CD14-positive monocyte (primary cell): ENCODE results near the gene LRP8. TPM values are rescaled to one million over a fixed set of nuclear protein-coding genes. Genes with fewer than 3 reads are reported as not detected.
A peak's percentile ranks its signal among the peaks of the same experiment; 100 is the strongest.

ENCODE experiments used
- DNase-seq, 3 donors: peaks; one replicate each; pipeline ENCODE4 v3.0.0-alpha.2; 2011 to 2022
- H2AFZ ChIP-seq: 2 replicates; pipeline ENCODE4 v1.6.0; 2012; ENCODE audit warnings: mild to moderate bottlenecking, low read depth, low read length, inconsistent platforms; ENCODE audit not compliant: insufficient read depth, poor library complexity, severe bottlenecking
- H3K27ac ChIP-seq, 2 donors: 1 replicate in 1 of 2; 2 replicates in 1 of 2; pipeline ENCODE4 v1.5.1; 2012 to 2013; ENCODE audit warnings: low read length in 2 of 2, control low read depth in 1 of 2, inconsistent platforms in 1 of 2, low read depth in 1 of 2, mild to moderate bottlenecking in 1 of 2
- H3K27me3 ChIP-seq, 2 donors: one replicate each; pipeline versions ENCODE4 v1.6.0 to v1.6.1; 2011 to 2013; ENCODE audit warnings: low read length in 2 of 2; ENCODE audit not compliant: control insufficient read depth in 2 of 2, insufficient read depth in 2 of 2
- H3K36me3 ChIP-seq, 2 donors: replicated peaks in 1 of 2; 1 replicate in 1 of 2; 2 replicates in 1 of 2; pipeline versions ENCODE4 v1.5.1 to v1.6.1; 2012 to 2013; ENCODE audit warnings: low read length in 2 of 2, control low read depth in 1 of 2, inconsistent platforms in 1 of 2, mild to moderate bottlenecking in 1 of 2; ENCODE audit not compliant: insufficient read depth in 2 of 2, control insufficient read depth in 1 of 2
- H3K4me1 ChIP-seq, 2 donors: 1 replicate in 1 of 2; 2 replicates in 1 of 2; pipeline versions ENCODE4 v1.5.1 to v1.6.1; 2012 to 2013; ENCODE audit warnings: low read length in 2 of 2, control low read depth in 1 of 2, inconsistent platforms in 1 of 2, mild to moderate bottlenecking in 1 of 2, moderate library complexity in 1 of 2; ENCODE audit not compliant: insufficient read depth in 2 of 2, control insufficient read depth in 1 of 2
- H3K4me2 ChIP-seq: replicated peaks from 2 replicates; pipeline ENCODE3; 2012; ENCODE audit warnings: low read length, moderate library complexity, mild to moderate bottlenecking; ENCODE audit not compliant: poor library complexity, severe bottlenecking; ENCODE audit errors: extremely low read depth
- H3K4me3 ChIP-seq, 3 experiments: fragments of 200-600 bp in 1 of 3; sonication (generic) in 1 of 3; replicated peaks in 1 of 3; 1 replicate in 2 of 3; 2 replicates in 1 of 3; pipeline ENCODE4 v1.5.1; 2011 to 2013; ENCODE audit warnings: low read length in 3 of 3, mild to moderate bottlenecking in 3 of 3, control low read depth in 2 of 3, low read depth in 2 of 3, inconsistent platforms in 1 of 3, moderate library complexity in 1 of 3
- H3K79me2 ChIP-seq: 2 replicates; pipeline ENCODE4 v1.6.0; 2012; ENCODE audit warnings: mild to moderate bottlenecking, control low read depth, inconsistent platforms, low read length, moderate library complexity; ENCODE audit not compliant: insufficient read depth
- H3K9ac ChIP-seq: 2 replicates; pipeline ENCODE4 v1.6.0; 2017; ENCODE audit warnings: low read length, mild to moderate bottlenecking; ENCODE audit not compliant: insufficient read depth, poor library complexity, severe bottlenecking
- H3K9me3 ChIP-seq, 2 donors: replicated peaks in 1 of 2; 1 replicate in 1 of 2; 2 replicates in 1 of 2; pipeline versions ENCODE4 v1.5.1 to v1.6.1; 2012 to 2013; ENCODE audit warnings: low read length in 2 of 2, control low read depth in 1 of 2; ENCODE audit not compliant: control insufficient read depth in 1 of 2, insufficient read depth in 1 of 2
- H4K20me1 ChIP-seq: 2 replicates; pipeline ENCODE4 v1.6.0; 2012; ENCODE audit warnings: mild to moderate bottlenecking, low read length, control low read depth, moderate library complexity; ENCODE audit not compliant: insufficient read depth
- H3K27ac Mint-ChIP-seq, 7 donors: one replicate each; pipeline ENCODE4 v1.8.0; 2020; ENCODE audit warnings: mild to moderate bottlenecking in 7 of 7, mixed read lengths in 7 of 7, moderate library complexity in 6 of 7, inconsistent platforms in 2 of 7
- H3K27me3 Mint-ChIP-seq, 3 donors: one replicate each; pipeline ENCODE4 v1.8.0; 2021 to 2022; ENCODE audit warnings: low read depth in 3 of 3, mild to moderate bottlenecking in 3 of 3, mixed read lengths in 3 of 3, moderate library complexity in 3 of 3, inconsistent platforms in 1 of 3
- H3K36me3 Mint-ChIP-seq, 2 donors: one replicate each; pipeline ENCODE4 v1.8.0; 2020; ENCODE audit warnings: mixed read lengths in 2 of 2, inconsistent platforms in 1 of 2, mild to moderate bottlenecking in 1 of 2
- H3K4me1 Mint-ChIP-seq: one replicate; pipeline ENCODE4 v1.8.0; 2020; ENCODE audit warnings: mild to moderate bottlenecking, mixed read lengths
- H3K4me3 Mint-ChIP-seq, 2 donors: one replicate each; pipeline ENCODE4 v1.8.0; 2020; ENCODE audit warnings: mild to moderate bottlenecking in 2 of 2, mixed read lengths in 2 of 2, moderate library complexity in 1 of 2
- H3K9me3 Mint-ChIP-seq, 7 donors: one replicate each; pipeline ENCODE4 v1.8.0; 2020 to 2022; ENCODE audit warnings: mixed read lengths in 7 of 7, mild to moderate bottlenecking in 6 of 7, moderate library complexity in 6 of 7, inconsistent platforms in 2 of 7
- WGBS: methylation state at CpG from one replicate; pipeline ENCODE4 v1.1.5; 2013; ENCODE audit warnings: missing lambda C conversion rate; ENCODE audit not compliant: insufficient coverage; 5-methylcytosine and 5-hydroxymethylcytosine counted together
- intact Hi-C, 2 donors: fragments of 100-400 bp; cut with micrococcal nuclease; formaldehyde crosslinking; loops; one replicate each; pipeline versions ENCODE4 v1.15.0 to v1.15.1; 2023
- polyA plus RNA-seq, 3 donors: library from polyadenylated mRNA; depleted of rRNA in 1 of 3; unstranded in 2 of 3; stranded (reverse) in 1 of 3; fragments of 300-500 nt in 2 of 3; fragments of >200 nt in 1 of 3; fragmentation: Illumina TruSeq in 2 of 3; gene quantifications; 1 replicate in 2 of 3; 2 replicates in 1 of 3; pipeline ENCODE4 v1.2.3, GENCODE V29; 2012 to 2021
- TF ChIP-seq, protein P1 (sequence below): fragments of 200-600 bp; IDR thresholded peaks from one replicate; pipeline ENCODE4 v1.8.0; 2022; ENCODE audit warnings: antibody characterized with exemption, mild to moderate bottlenecking

LRP8 gene
- polyA plus RNA-seq, 3 donors, result 0.76 to 11.3 (median 0.95) TPM

DNA sequence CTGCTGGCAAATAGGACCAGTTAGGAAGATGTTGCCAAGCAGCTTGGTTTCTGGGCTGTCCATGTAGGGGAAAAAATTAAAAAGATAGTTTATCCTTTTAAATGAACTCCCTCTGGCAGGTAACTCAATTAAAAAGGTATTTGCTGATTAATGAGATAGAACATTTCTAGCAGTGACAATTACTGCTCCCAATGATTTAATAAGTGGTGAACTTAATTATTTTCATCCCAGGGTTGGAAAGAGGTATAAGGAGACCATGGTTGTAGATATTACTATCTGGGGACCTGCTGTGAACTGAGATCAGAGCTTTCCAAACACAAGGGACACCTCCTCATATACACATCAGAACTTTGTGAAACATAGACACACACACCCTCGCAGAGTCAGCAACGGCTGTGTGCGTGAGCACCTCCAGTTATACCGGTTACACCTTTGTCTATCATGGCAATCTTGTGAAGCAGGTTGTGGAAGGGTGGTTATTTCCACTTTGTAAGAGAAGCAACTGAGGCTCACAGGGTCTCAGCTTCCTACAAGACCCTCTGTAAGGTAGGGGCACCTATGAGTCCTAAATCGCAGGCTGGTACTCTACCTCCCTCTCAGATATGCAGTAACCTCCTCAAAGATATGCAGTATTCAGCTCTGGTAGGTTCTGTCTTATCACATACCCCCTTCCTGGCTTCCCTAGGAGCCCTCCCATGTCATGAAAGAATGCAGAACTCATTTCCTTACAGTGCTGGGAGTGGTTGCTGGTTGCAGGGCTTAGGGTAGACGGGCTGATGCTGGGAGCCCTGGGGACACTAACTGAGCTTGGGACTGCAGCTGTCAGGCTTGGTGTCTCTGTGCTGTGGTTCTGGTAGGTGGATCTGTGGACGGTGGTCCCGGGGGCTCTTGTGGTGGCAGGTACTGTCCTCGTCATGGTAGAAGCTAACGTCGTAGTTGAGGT is 71.1 kb downstream of the LRP8 start:
- TF ChIP-seq, protein P1, sequence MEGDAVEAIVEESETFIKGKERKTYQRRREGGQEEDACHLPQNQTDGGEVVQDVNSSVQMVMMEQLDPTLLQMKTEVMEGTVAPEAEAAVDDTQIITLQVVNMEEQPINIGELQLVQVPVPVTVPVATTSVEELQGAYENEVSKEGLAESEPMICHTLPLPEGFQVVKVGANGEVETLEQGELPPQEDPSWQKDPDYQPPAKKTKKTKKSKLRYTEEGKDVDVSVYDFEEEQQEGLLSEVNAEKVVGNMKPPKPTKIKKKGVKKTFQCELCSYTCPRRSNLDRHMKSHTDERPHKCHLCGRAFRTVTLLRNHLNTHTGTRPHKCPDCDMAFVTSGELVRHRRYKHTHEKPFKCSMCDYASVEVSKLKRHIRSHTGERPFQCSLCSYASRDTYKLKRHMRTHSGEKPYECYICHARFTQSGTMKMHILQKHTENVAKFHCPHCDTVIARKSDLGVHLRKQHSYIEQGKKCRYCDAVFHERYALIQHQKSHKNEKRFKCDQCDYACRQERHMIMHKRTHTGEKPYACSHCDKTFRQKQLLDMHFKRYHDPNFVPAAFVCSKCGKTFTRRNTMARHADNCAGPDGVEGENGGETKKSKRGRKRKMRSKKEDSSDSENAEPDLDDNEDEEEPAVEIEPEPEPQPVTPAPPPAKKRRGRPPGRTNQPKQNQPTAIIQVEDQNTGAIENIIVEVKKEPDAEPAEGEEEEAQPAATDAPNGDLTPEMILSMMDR, result no peak
- Mint-ChIP-seq H3K4me3 (no peak overlapping the region), H3K27ac (peak overlapping the region in 2 of 7 donors; percentile 32 to 33), H3K9me3 (no peaks in the 10 kb centered on the region), H3K4me1 (no peaks in the 10 kb centered on the region), H3K27me3 (peaks cover 0 to 2% (median 0%) of the 10 kb centered on the region in 3 donors), H3K36me3 (peaks cover 79 to 82% of the 10 kb centered on the region in 2 donors)
- Histone ChIP-seq H3K4me2 (no peak overlapping the region), H3K27me3 (no peaks in the 10 kb centered on the region), H3K27ac (no peak overlapping the region), H3K36me3 (peaks cover 71 to 97% of the 10 kb centered on the region in 2 donors), H3K9ac (no peak overlapping the region), H3K4me1 (no peaks in the 10 kb centered on the region), H3K79me2 (no peaks in the 10 kb centered on the region), H4K20me1 (no peaks in the 10 kb centered on the region), H2AFZ (no peak overlapping the region), H3K4me3 (no peak overlapping the region), H3K9me3 (no peaks in the 10 kb centered on the region)
- DNase-seq, result no peak
- intact Hi-C loops, result no loop called here
- 99% methylated on average over 6 of the region's 11 CpGs for WGBS

DNA sequence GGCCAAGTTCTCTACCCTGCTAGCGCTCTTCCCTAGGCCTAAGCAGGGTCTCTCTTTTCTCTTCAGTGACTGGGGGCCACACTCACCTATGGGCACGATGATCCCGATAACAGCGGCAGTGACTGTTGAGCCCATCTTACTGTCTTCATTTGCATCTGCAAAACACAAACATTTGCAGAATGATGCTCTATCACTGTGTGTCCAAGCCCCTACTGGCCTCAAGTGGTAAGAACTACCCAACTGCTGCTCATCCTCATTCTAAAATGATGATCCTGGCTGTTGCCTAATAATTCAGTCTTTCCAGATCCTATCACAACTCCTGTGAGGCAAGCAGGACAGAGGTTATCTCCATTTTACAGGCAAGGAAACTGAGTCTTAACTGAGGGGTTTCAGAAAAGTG is 72.8 kb downstream of the LRP8 start:
- Histone ChIP-seq H3K9ac (no peak overlapping the region), H3K4me1 (no peaks in the 10 kb centered on the region), H3K36me3 (peaks cover 67 to 97% of the 10 kb centered on the region in 2 donors), H3K9me3 (no peaks in the 10 kb centered on the region), H3K27ac (no peak overlapping the region), H3K79me2 (no peaks in the 10 kb centered on the region), H2AFZ (no peak overlapping the region), H3K4me3 (no peak overlapping the region), H3K27me3 (no peaks in the 10 kb centered on the region), H3K4me2 (no peak overlapping the region), H4K20me1 (no peaks in the 10 kb centered on the region)
- TF ChIP-seq, protein P1, result no peak
- H3K4me1 Mint-ChIP-seq, result no peaks in the 10 kb centered on the region
- no peak for DNase-seq
- H3K4me3 Mint-ChIP-seq, result no peak overlapping the region
- peaks cover 0 to 2% (median 0%) of the 10 kb centered on the region in 3 donors for H3K27me3 Mint-ChIP-seq
- peak overlapping the region in 1 of 7 donors; percentile 19 for H3K27ac Mint-ChIP-seq
- H3K36me3 Mint-ChIP-seq, result peaks cover 76 to 80% of the 10 kb centered on the region in 2 donors
- no peaks in the 10 kb centered on the region for H3K9me3 Mint-ChIP-seq
- intact Hi-C loops, result no loop called here
- WGBS, result 100% methylated on average over 4 of the region's 4 CpGs
